Retina (tissue), 1 donor: Measurements from ENCODE around the gene NUDT16L1.
A peak's percentile ranks its signal among the peaks of the same experiment; 100 is the strongest.
"Not testable (repeated sequence)": the region's sequence is repeated elsewhere in the genome, so short reads cannot be mapped to it uniquely, and the experiment has no call there.

Experiments
- DNase-seq: peaks from one replicate; pipeline ENCODE4 v3.0.0-alpha.2; 2016

NUDT16L1 gene

DNA sequence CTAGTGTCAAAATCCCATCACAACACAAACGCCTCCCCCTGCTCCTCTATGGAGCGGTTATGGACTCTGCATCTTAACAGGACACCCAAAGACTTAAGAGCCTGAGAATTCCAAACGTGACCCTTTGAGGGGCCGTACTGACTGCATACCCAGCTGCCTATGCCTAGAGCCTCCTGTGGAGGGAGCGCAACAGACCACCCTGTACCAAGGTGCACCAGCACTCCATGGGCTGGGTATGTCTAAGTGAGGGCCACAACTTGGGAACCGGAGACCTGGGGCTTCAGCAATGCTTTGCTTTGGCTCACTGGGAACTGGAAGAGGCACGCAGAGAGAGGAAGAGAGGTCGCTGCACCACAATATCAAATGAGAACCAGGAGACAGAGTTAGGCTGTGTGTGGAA is 35.3 kb downstream of the NUDT16L1 start:
- no peak for DNase-seq

DNA sequence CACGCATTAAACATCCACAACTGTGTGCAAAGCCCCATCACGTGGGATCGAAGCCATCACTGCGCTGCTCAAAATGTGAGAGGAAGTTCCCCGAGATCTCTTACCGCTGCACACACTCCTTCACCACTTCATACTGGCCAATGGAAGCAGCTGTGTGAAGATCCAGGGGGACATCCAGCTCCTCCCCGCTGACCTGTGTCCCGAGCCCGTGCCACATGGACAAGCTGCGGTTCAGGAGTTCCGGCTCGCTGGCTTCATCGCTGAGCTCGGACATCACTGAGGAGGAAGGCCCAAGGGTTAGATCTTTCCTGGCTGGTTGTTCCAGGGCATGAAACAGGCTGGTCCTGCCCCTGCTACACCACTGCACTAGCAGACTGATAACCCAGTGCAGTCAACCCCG is 36.5 kb downstream of the NUDT16L1 start:
- no peak for DNase-seq

DNA sequence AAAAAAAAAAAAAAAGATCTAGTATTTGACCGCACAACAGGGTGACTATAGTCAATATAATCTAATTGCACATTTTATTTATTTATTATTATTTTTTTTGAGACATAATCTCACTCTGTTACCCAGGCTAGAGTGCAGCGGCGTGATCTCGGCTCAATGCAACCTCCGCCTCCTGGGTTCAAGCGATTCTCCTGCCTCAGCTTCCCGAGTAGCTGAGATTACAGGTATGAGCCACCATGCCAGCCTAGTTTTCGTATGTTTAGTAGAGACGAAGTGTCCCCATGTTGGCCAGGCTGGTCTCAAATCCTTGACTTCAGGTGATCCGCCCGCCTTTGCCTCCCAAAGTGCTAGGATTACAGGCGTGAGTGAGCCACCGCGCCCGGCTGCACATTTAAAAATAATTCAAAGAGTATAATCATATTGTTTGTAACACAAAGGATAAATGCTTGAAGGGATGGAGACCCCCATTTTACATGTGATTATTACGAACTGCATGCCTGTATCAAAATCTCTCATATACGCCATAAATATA is 39.9 kb downstream of the NUDT16L1 start:
- no peak for DNase-seq

DNA sequence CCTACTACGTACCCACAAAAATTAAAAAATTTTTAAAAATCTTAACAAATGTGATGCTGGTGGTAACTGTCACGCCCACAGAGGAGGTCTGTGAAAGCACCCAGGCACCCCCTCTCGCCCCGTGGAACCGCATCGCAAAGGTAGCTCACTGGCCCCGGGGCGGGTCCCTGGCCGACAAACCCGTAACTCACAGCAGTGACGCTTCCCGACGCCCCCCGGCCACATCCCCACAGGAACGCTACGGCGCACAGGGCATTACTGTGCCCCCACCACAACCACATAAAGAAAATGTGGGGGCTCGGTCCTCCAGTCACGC is 40.3 kb downstream of the NUDT16L1 start:
- DNase-seq = no peak

DNA sequence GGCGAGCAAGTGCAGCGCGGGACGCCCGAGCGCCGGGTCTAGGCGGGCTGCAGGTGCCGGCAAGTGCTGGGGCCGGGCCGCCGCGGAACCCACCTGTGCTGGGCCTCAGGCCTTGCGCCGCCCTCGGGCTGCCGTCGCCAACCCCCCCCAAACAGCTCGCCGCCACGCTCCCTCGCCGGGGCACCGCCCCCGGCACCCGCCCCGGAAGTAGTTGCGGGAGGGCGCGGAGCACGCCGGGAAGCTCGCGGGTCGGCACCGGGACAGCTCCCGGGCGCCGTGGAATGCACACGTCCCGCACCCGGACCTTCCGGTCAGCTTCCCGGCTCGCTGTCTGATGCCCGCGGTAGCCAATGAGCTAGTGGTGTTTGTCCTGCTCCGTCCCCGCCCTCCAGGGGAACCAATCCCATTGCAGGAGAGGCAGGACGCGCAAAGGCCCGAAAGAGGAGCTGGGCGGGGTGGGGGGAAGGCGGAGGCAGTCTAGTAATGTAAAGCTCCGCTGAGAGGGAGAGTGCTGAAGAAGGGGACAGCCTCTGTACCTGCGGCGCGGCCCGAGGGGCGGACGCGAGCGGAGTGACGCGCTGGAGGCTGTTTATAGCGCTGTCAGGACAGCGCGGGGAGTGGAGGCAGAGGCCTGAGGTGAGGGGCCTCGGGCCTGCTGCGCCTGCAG is 40.8 kb downstream of the NUDT16L1 start, which contains the start of the genes ANKS3 and DNAAF8:
TSS of gene ANKS3 (minus strand) at position 209 of the 667 bp plus-strand sequence. CDS start 4,122 bp downstream, outside the sequence.
TSS of gene DNAAF8 (plus strand) at position 475 of the 667 bp plus-strand sequence. CDS start 1,978 bp downstream, outside the sequence.
- peak; percentile 91 for DNase-seq

DNA sequence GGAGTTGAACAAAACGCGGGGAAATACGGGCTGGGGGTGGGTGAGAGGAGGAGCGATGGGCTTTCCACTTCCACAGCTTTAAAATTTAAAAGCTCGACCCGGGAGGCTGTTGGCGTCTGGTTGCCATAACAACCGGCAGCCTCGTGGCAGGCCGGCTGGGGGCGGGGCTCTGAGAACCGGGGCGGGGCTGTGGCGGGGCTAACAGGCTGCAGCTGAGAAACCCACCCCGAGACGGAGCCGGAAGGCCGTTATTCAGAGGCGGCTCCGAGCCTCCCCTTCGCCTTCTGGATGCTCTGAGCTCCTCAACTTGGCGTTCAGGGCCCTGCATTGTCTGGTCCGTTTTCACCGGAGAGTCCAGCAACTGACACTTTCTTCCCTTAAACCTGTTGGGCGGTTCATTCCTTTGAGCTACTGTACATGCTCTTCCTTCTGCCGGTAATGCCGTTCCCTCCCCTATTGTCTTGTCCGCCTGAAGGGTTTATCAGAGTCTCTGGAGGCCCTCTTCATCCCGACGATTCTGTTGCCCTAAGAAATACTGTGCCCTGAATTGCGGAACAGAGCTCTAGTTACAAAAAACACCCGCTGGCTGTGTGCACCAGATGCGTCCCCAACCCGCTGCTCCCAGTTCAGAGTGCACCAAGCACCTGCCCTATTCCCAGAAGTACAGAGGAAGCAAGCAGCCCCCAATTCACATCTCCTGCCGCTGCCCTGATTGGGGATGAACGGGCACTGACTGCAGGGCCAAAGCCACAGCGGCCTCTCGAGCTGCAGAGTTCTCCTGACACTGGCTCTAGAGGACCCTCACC is 41.6 kb downstream of the NUDT16L1 start:
- peak; percentile 88 for DNase-seq

DNA sequence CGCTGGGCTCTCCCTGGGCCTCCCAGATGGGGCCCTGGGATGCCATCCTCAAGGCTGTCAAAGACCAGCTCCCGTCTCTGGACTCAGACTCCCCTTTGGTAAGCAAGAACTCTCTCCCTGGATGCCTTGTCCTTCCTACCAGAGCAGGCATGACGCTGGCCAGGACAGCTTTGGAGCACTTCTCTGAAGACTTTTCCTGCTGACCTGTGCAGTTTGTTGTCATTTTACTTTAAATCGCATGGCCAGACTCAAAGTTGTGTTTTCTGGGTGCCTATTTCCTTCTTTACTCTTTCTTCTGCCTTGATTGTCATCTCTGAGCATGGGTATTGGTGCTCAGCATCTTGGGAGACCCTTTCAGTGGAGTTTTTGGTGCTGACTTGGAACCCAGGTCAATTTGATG is 43.2 kb downstream of the NUDT16L1 start:
- no peak for DNase-seq

DNA sequence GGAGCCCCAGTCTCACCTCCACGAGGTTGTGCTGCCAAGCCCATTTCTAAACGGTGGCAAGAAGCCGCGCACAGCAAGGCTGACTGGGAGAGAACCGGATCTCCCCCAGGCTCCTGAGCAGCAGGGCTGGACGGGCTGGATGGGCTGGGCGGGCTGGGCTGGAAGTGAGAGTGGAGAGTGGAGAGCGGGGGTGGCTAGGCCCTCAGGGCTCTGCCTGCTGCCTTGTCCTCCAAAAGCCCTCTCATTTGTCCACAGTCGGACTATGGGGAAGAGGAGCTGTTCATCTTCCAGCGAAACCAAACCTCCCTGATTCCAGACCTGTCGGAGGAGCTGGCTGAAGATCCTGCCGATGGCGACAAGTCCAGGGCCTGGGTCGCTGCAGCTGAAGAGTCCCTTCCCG is 44.2 kb downstream of the NUDT16L1 start:
- DNase-seq = no peak

DNA sequence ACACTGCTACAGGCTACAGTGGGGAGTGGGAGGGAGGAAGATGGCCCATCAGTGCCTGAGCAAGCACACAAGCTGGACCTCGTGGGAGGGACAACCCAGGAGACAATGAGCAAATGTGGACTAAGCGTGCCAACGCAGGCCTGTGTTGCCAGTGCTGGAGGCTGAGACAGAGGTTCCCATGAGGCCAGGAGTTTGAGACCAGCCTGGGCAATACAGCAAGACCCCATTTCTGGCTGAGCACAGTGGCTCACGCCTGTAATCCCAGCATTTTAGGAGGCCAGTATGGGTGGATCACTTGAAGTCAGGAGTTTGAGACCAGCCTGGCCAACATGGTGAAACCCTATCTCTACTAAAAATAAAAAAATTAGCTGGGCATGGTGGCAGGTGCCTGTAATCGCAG is 45.0 kb downstream of the NUDT16L1 start:
- DNase-seq = not testable (repeated sequence)

DNA sequence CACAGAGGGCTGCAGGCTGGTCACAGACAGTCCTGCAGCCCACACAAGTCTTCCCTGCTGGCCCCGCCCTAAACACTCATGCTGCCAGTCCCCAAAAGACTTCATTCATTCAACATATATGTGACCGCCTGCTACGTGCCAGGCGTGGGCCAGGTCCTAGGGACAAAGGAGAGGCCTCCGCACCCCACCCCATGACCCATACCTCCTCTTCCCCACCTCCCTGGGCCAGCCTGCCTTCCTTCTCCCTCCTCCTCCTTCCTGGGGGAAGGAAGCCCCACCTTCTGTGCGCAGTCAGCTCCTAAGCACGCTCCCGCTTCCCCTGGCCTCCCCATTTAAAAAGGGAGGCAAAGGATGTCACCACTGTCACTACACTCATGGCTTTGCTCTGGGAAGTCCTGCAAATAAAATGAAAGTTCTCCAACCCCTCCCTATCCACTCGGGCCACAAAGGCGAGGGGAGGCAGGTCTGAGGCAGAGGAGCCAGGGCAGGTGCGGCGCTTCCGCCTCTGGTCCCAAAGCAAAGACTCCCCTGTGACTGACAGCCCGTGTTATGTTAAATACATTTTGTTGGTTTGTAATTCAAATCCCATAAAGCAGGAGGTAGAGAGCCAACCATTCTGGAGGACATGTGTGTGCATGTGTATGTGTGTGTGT is 50.0 kb downstream of the NUDT16L1 start:
- DNase-seq = no peak

DNA sequence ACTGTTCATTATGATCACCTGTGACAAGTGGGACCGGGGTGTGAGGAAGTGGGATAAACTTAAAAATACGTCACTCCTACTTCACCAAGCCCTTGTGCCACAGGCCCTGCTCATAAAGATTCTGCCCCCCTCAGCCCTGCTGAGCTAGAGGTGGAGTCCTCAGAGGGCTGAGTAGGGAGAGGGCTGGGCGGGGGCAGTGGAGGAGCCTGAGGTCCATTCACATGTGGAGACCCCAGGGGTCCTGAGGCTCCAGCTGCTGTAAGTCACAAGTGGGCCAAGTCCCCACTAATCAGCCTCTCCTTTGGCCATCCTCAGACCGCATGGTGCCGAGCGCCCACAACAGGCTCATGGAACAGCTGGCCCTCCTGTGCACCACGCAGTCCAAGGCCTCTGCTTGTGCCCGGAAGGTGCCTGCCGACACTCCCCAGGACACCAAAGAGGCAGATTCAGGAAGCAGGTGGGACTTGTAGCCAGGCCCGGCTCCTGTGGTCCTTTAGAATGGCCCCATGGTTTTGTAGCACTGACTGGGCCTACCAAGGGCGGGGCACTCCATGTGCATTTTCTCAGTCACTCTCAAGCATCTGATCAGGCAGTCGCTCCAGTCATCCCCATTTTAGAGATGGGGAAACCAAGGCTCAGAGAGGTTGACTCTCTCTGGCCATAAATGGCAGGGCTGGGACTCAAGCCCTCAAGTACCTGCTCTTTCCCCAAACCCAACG is 51.4 kb downstream of the NUDT16L1 start:
- no peak for DNase-seq

DNA sequence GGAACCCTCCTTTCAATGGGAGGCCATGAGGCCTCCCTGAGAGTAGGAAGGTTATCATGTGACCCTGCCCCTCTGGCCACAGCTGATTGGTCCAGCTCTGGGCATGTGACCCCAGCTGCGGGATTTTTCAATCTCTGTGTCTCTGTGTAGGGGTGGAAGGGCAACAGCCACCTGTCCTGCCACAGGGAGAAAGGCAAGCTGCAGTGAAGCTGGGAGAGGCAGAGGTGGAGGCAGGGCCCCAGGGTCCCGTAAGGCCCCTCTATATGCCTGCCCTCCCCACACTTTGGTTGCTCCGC is 51.9 kb downstream of the NUDT16L1 start:
- no peak for DNase-seq
